DOHH2 (cell line): ENCODE data around the gene TRIP10.
A peak's percentile ranks its signal among the peaks of the same experiment; 100 is the strongest.

ENCODE experiments used
- H3F3A ChIP-seq: fragments of 200-600 bp; sonication (generic), shearing (Covaris generic); 2 replicates; pipeline ENCODE4 v1.6.0; 2016; ENCODE audit warnings: antibody characterized with exemption, mild to moderate bottlenecking; ENCODE audit not compliant: control insufficient read depth, insufficient read depth
- H3K27ac ChIP-seq: fragments of 200-600 bp; sonication (generic); 2 replicates; pipeline ENCODE4 v1.5.1; 2014; ENCODE audit warnings: low read depth, mild to moderate bottlenecking, low read length, moderate library complexity
- H3K27me3 ChIP-seq: fragments of 200-600 bp; sonication (generic); 2 replicates; pipeline ENCODE4 v1.6.1; 2014; ENCODE audit warnings: mild to moderate bottlenecking, low read length, mixed read lengths; ENCODE audit not compliant: control insufficient read depth
- H3K36me3 ChIP-seq: fragments of 200-600 bp; sonication (generic); 2 replicates; pipeline ENCODE4 v1.6.1; 2014; ENCODE audit warnings: mild to moderate bottlenecking, low read length, moderate library complexity, mixed read lengths; ENCODE audit not compliant: control insufficient read depth
- H3K4me1 ChIP-seq: fragments of 200-600 bp; sonication (generic); 2 replicates; pipeline ENCODE4 v1.6.1; 2014; ENCODE audit warnings: mild to moderate bottlenecking, low read length, mixed read lengths; ENCODE audit not compliant: control insufficient read depth
- H3K4me2 ChIP-seq: fragments of 200-600 bp; sonication (generic); 2 replicates; pipeline ENCODE4 v1.6.0; 2014; ENCODE audit warnings: mild to moderate bottlenecking, low read length, moderate library complexity
- H3K4me3 ChIP-seq: fragments of 200-600 bp; sonication (generic); 2 replicates; pipeline ENCODE4 v1.5.1; 2014; ENCODE audit warnings: mild to moderate bottlenecking, low read length, mixed read lengths
- H3K79me2 ChIP-seq: fragments of 200-600 bp; sonication (generic); 2 replicates; pipeline ENCODE4 v1.6.1; 2014; ENCODE audit warnings: mild to moderate bottlenecking, low read length, mixed read lengths; ENCODE audit not compliant: control insufficient read depth
- H3K9me2 ChIP-seq: fragments of 200-600 bp; sonication (generic); replicated peaks from 2 replicates; pipeline ENCODE4 v1.6.1; 2014; ENCODE audit warnings: mild to moderate bottlenecking, low read length, mixed read lengths; ENCODE audit not compliant: control insufficient read depth
- H3K9me3 ChIP-seq: fragments of 200-600 bp; sonication (generic); 2 replicates; pipeline ENCODE4 v1.6.1; 2014; ENCODE audit warnings: antibody characterized with exemption, low read length, mixed read lengths; ENCODE audit not compliant: control insufficient read depth, insufficient read depth
- H4K20me1 ChIP-seq: fragments of 200-600 bp; sonication (generic); 2 replicates; pipeline ENCODE4 v1.6.0; 2014; ENCODE audit warnings: low read depth, mild to moderate bottlenecking, antibody characterized with exemption, low read length, moderate library complexity; ENCODE audit not compliant: control insufficient read depth, insufficient read depth
- EZH2phosphoT487 ChIP-seq: fragments of 200-600 bp; sonication (generic); IDR thresholded peaks from 2 replicates; pipeline ENCODE4 v1.6.1; 2017; ENCODE audit warnings: borderline replicate concordance, mild to moderate bottlenecking, antibody characterized with exemption, low read length, moderate library complexity, mixed read lengths
- TF ChIP-seq, protein P1 (sequence below): fragments of 200-600 bp; sonication (generic); IDR thresholded peaks from one replicate; pipeline ENCODE4 v1.5.1; 2014; ENCODE audit warnings: antibody characterized with exemption, mild to moderate bottlenecking, low read depth, low read length; ENCODE audit not compliant: poor library complexity, severe bottlenecking

Gene TRIP10

DNA sequence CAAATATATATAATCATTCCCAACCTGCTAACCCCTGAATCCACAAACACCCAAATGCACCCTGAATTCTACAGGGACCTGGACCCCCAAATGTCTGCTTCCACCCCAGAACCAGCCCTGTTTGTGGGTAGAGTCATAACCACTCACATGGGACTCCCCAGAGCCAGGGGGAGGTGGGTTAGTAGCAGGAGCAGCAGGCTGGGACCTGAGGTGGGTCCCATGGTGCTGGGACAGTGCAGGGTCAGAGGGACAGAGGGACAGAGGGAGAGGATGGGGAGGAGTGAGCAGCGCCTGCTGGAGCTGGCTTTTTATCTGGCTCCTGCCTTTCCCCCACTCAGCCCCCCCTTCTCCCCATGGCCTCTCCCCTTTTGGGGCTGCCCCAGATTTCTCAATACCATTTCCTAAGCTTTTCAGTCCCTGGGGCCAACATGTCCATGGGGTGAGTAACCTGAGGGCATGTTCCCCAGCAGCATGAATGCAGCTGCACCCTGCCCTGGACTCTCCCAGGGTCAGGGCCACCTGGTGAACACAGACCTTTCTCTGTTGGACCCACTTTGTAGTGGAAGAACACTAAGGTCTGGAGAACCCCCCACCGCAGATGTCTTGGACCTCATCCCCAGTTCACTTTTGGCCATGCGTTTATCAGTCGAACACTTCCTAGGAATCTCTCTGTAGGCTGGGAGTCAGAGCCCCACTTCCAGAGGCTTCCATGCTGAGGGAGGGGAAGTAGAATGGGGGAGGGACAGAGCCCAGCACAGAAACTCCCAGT lies 18.9 kb upstream of the TRIP10 start, which contains the start of gene C3:
C3 (minus strand) TSS at position 282 of the 769 bp plus-strand sequence; CDS start at position 221, 61 bp downstream.
- H3F3A ChIP-seq, result peaks cover 10% of the 10 kb centered on the region; the same call in 1 of the 2 replicates
- H3K4me3 ChIP-seq, result peak within 1 kb of the TSS; percentile 38
- peak within 1 kb of the TSS; percentile 59 for H3K4me2 ChIP-seq
- H3K9me3 ChIP-seq, result no peaks in the 10 kb centered on the region
- H4K20me1 ChIP-seq, result no peaks in the 10 kb centered on the region
- TF ChIP-seq, protein P1, sequence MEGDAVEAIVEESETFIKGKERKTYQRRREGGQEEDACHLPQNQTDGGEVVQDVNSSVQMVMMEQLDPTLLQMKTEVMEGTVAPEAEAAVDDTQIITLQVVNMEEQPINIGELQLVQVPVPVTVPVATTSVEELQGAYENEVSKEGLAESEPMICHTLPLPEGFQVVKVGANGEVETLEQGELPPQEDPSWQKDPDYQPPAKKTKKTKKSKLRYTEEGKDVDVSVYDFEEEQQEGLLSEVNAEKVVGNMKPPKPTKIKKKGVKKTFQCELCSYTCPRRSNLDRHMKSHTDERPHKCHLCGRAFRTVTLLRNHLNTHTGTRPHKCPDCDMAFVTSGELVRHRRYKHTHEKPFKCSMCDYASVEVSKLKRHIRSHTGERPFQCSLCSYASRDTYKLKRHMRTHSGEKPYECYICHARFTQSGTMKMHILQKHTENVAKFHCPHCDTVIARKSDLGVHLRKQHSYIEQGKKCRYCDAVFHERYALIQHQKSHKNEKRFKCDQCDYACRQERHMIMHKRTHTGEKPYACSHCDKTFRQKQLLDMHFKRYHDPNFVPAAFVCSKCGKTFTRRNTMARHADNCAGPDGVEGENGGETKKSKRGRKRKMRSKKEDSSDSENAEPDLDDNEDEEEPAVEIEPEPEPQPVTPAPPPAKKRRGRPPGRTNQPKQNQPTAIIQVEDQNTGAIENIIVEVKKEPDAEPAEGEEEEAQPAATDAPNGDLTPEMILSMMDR, result no peak
- no peak for TF ChIP-seq EZH2phosphoT487
- peak within 1 kb of the TSS; percentile 24 for H3K27ac ChIP-seq
- H3K36me3 ChIP-seq, result no peaks in the 10 kb centered on the region
- peaks cover 40% of the 10 kb centered on the region for H3K4me1 ChIP-seq
- no peaks in the 10 kb centered on the region for H3K9me2 ChIP-seq
- H3K27me3 ChIP-seq, result no peaks in the 10 kb centered on the region
- H3K79me2 ChIP-seq, result no peaks in the 10 kb centered on the region

DNA sequence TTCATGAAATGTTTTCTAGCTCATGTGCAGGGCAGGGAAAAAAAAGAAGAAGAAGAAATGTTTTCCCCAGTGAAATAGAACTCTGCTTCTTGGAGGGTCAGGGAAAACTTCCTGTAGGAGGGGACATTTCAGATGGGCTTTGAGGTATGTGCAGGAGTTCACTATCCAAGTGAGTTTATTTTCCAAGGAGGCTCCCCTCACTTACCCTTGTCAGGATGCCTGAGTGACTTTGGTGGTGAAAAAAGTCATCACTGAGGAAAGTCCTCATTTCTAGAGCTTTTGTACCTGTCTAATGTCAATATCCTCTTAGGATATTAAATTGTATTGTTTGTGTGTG lies 18.4 kb upstream of the TRIP10 start:
- H3K27me3 ChIP-seq, result no peaks in the 10 kb centered on the region
- peaks cover 41% of the 10 kb centered on the region for H3K4me1 ChIP-seq
- peaks cover 10% of the 10 kb centered on the region; the same call in 1 of the 2 replicates for H3F3A ChIP-seq
- H3K4me2 ChIP-seq, result peak overlapping the region; percentile 59
- no peak for TF ChIP-seq EZH2phosphoT487
- TF ChIP-seq, protein P1, result no peak
- no peaks in the 10 kb centered on the region for H3K36me3 ChIP-seq
- H3K79me2 ChIP-seq, result no peaks in the 10 kb centered on the region
- H3K9me2 ChIP-seq, result no peaks in the 10 kb centered on the region
- H4K20me1 ChIP-seq, result no peaks in the 10 kb centered on the region
- no peaks in the 10 kb centered on the region for H3K9me3 ChIP-seq
- no peak overlapping the region for H3K27ac ChIP-seq
- peak overlapping the region; percentile 38; the same call in 1 of the 2 replicates for H3K4me3 ChIP-seq

DNA sequence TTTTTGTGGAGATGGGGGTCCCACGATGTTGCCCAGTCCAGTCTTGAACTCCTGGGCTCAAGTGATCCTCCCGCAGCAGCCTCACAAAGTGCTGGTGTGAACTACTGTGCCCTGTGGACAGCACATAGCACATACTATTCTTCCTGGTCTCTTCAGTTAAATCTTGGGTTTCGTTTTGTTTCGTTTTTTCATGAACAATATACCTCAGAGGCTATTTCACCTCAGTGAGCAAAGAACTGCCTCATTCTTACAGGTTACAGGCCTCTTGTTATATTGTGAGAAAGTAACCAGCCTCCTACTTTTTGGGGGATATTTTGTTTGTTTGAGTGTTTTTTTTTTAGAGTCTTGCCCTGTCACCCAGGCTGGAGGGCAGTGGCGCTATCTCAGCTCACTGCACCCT lies 17.7 kb upstream of the TRIP10 start:
- Histone ChIP-seq H3K27ac (peak overlapping the region; percentile 24), H3K4me1 (peaks cover 41% of the 10 kb centered on the region)
- TF ChIP-seq, protein P1, result no peak
- TF ChIP-seq EZH2phosphoT487, result no peak

More for the DNA sequence above, 17.7 kb upstream of the TRIP10 start:
- no peaks in the 10 kb centered on the region for H3K9me2 ChIP-seq
- peak overlapping the region; percentile 38 for H3K4me3 ChIP-seq
- H3K36me3 ChIP-seq, result no peaks in the 10 kb centered on the region
- H3K79me2 ChIP-seq, result no peaks in the 10 kb centered on the region
- no peaks in the 10 kb centered on the region for H4K20me1 ChIP-seq
- peaks cover 7% of the 10 kb centered on the region; the same call in 1 of the 2 replicates for H3F3A ChIP-seq
- H3K27me3 ChIP-seq, result no peaks in the 10 kb centered on the region
- H3K4me2 ChIP-seq, result peak overlapping the region; percentile 59
- no peaks in the 10 kb centered on the region for H3K9me3 ChIP-seq
